GM19238 (cell line): Measurements from ENCODE around the gene PPP1R3E.
"Not testable (repeated sequence)": the region's sequence is repeated elsewhere in the genome, so short reads cannot be mapped to it uniquely, and the experiment has no call there.

ENCODE experiments used
- DNase-seq: peaks from one replicate; pipeline ENCODE4 v3.0.0; 2011; ENCODE audit warnings: low spot score; ENCODE audit not compliant: insufficient read length

Gene PPP1R3E

GRCh38 chr14:23297611-23298277 is 4.9 kb downstream of the PPP1R3E start:
- DNase-seq: no peak

GRCh38 chr14:23297096-23297495 is 5.6 kb downstream of the PPP1R3E start:
- no peak for DNase-seq

- no peak for DNase-seq
Measured at GRCh38 chr14:23296012-23296777, 6.5 kb downstream of the PPP1R3E start.

- no peak for DNase-seq
Measured at GRCh38 chr14:23294734-23295561, 7.7 kb downstream of the PPP1R3E start.

- no peak for DNase-seq
Measured at GRCh38 chr14:23286902-23287479, 15.7 kb downstream of the PPP1R3E start.

GRCh38 chr14:23286020-23286901 is 16.4 kb downstream of the PPP1R3E start, which contains the start of gene HOMEZ:
Gene HOMEZ, minus strand, starts transcription at chr14:23286132. Its CDS starts 180 bp downstream, at chr14:23285952.
- peak; percentile 96 for DNase-seq

- no peak for DNase-seq
Measured at GRCh38 chr14:23285530-23286019, 17.1 kb downstream of the PPP1R3E start.

- peak; percentile 27 for DNase-seq
Measured at GRCh38 chr14:23284654-23285529, 17.8 kb downstream of the PPP1R3E start.

- no peak for DNase-seq
Measured at GRCh38 chr14:23281247-23281646, 21.4 kb downstream of the PPP1R3E start.

- not testable (repeated sequence) for DNase-seq
Measured at GRCh38 chr14:23277928-23278327, 24.7 kb downstream of the PPP1R3E start.

- DNase-seq: no peak
Measured at GRCh38 chr14:23277189-23277588, 25.5 kb downstream of the PPP1R3E start.

GRCh38 chr14:23275412-23275811 is 27.2 kb downstream of the PPP1R3E start:
- DNase-seq: no peak

GRCh38 chr14:23269193-23269592 is 33.5 kb downstream of the PPP1R3E start:
- DNase-seq: no peak

- not testable (repeated sequence) for DNase-seq
Measured at GRCh38 chr14:23260849-23261248, 41.8 kb downstream of the PPP1R3E start.

- no peak for DNase-seq
Measured at GRCh38 chr14:23259426-23259825, 43.2 kb downstream of the PPP1R3E start.

- DNase-seq: no peak
Measured at GRCh38 chr14:23258256-23258655, 44.4 kb downstream of the PPP1R3E start.

GRCh38 chr14:23252420-23253333 is 50.0 kb downstream of the PPP1R3E start:
- DNase-seq: no peak

- DNase-seq: no peak
Measured at GRCh38 chr14:23252006-23252405, 50.7 kb downstream of the PPP1R3E start.
